Endothelial cell of umbilical vein (primary cell): ENCODE data around the gene SPCS1. TPM values are rescaled to one million over a fixed set of nuclear protein-coding genes. Genes with fewer than 3 reads are reported as not detected.

Experiments
- BruUV-seq: library from RNA; stranded (reverse); fragments of 400-500 nt; replicated peaks from 2 replicates; lab custom pipeline; 2021; lab: Mats Ljungman, UMichigan
- CTCF ChIA-PET: fragments of 300-600, 350-600 bp; sonication (Branson Sonifier 250); formaldehyde crosslinking; loops from one replicate; lab custom pipeline; 2021; ENCODE audit warnings: antibody characterized with exemption, inconsistent platforms; lab: Charles Lee
- POLR2A ChIA-PET: fragments of 300-600, 350-600 bp; sonication (Branson Sonifier 250); formaldehyde crosslinking; loops from one replicate; lab custom pipeline; 2021; ENCODE audit warnings: antibody characterized with exemption, inconsistent platforms; lab: Charles Lee
- DNase-seq: peaks from one replicate; pipeline ENCODE4 v3.0.0-alpha.2; 2011; ENCODE audit warnings: low read depth, low spot score
- FAIRE-seq: peaks from 2 replicates; lab custom pipeline; 2011; peaks lifted over from hg19 to GRCh38; lab: Jason Lieb, UNC
- H2AFZ ChIP-seq: 2 replicates; pipeline ENCODE4 v1.6.0; 2012; ENCODE audit warnings: low read depth, low read length, control low read depth, inconsistent platforms
- H3K27ac ChIP-seq: 2 replicates; pipeline ENCODE4 v1.5.1; 2011; ENCODE audit warnings: low read depth, mild to moderate bottlenecking, control low read depth, low read length, moderate library complexity; ENCODE audit not compliant: insufficient read depth
- H3K27me3 ChIP-seq, 2 experiments: 2 replicates each; pipeline versions ENCODE4 v1.6.0 to v1.6.1; 2011; ENCODE audit warnings: low read length in 2 of 2, mixed read lengths in 1 of 2; ENCODE audit not compliant: control insufficient read depth in 2 of 2, insufficient read depth in 2 of 2
- H3K36me3 ChIP-seq, 2 experiments: 2 replicates in 1 of 2; 3 replicates in 1 of 2; pipeline ENCODE4 v1.5.1; 2011; ENCODE audit warnings: low read length in 2 of 2, mild to moderate bottlenecking in 1 of 2, moderate library complexity in 1 of 2; ENCODE audit not compliant: control insufficient read depth in 2 of 2, insufficient read depth in 2 of 2; ENCODE audit errors: extremely low read depth in 1 of 2
- H3K4me1 ChIP-seq: 3 replicates; pipeline ENCODE4 v1.5.1; 2011; ENCODE audit warnings: mild to moderate bottlenecking, low read length; ENCODE audit not compliant: control insufficient read depth, insufficient read depth; ENCODE audit errors: extremely low read depth
- H3K4me2 ChIP-seq: 2 replicates; pipeline ENCODE4 v1.6.1; 2011; ENCODE audit warnings: low read length, control low read depth, mixed read lengths; ENCODE audit not compliant: insufficient read depth
- H3K4me3 ChIP-seq, 3 experiments: fragments of 200-600 bp in 1 of 3; sonication (generic), shearing (Covaris generic) in 1 of 3; replicated peaks in 1 of 3; 2 replicates each; pipeline ENCODE4 v1.5.1; 2011 to 2016; ENCODE audit warnings: control low read depth in 3 of 3, low read length in 3 of 3, mild to moderate bottlenecking in 2 of 3, inconsistent platforms in 1 of 3, low read depth in 1 of 3, moderate library complexity in 1 of 3; ENCODE audit not compliant: insufficient read depth in 1 of 3
- H3K79me2 ChIP-seq: 2 replicates; pipeline ENCODE4 v1.6.0; 2012; ENCODE audit warnings: low read length, inconsistent platforms; ENCODE audit not compliant: control insufficient read depth, insufficient read depth
- H3K9ac ChIP-seq: replicated peaks from 2 replicates; pipeline ENCODE3; 2011; ENCODE audit warnings: low read length, control low read depth; ENCODE audit not compliant: insufficient read depth; ENCODE audit errors: extremely low read depth
- H3K9me1 ChIP-seq: replicated peaks from 3 replicates; pipeline ENCODE4 v1.6.0; 2011; ENCODE audit warnings: mild to moderate bottlenecking, low read length; ENCODE audit not compliant: control insufficient read depth, insufficient read depth; ENCODE audit errors: extremely low read depth
- H3K9me3 ChIP-seq: replicated peaks from 2 replicates; pipeline ENCODE4 v1.5.1; 2012; ENCODE audit warnings: low read length, inconsistent platforms; ENCODE audit not compliant: control insufficient read depth, insufficient read depth
- H4K20me1 ChIP-seq: replicated peaks from 2 replicates; pipeline ENCODE3; 2011; ENCODE audit warnings: mild to moderate bottlenecking, low read length; ENCODE audit not compliant: control insufficient read depth, insufficient read depth; ENCODE audit errors: extremely low read depth
- CTCF ChIP-seq, 2 donors: IDR thresholded peaks; 1 replicate in 1 of 2; 2 replicates in 1 of 2; pipeline ENCODE4 v1.5.1; 2011; ENCODE audit warnings: low read length in 2 of 2, mild to moderate bottlenecking in 2 of 2, moderate library complexity in 2 of 2, control low read depth in 1 of 2, inconsistent platforms in 1 of 2, low read depth in 1 of 2; ENCODE audit not compliant: insufficient read depth in 1 of 2; ENCODE audit errors: extremely low read depth in 1 of 2
- EZH2 ChIP-seq: IDR thresholded peaks from 2 replicates; pipeline ENCODE4 v1.6.1; 2012; ENCODE audit warnings: borderline replicate concordance, low read depth, mild to moderate bottlenecking, moderate library complexity, low read length, inconsistent platforms; ENCODE audit not compliant: severe bottlenecking
- FOS ChIP-seq: IDR thresholded peaks from 2 replicates; pipeline ENCODE4 v1.6.1; 2011; ENCODE audit warnings: mild to moderate bottlenecking, low read length, moderate library complexity, borderline replicate concordance; ENCODE audit not compliant: insufficient read depth
- GATA2 ChIP-seq: IDR thresholded peaks from 2 replicates; pipeline ENCODE4 v1.7.0; 2011; ENCODE audit warnings: low read depth, mild to moderate bottlenecking, moderate library complexity, mixed read lengths, low read length; ENCODE audit not compliant: insufficient read length, insufficient read depth
- JUN ChIP-seq: IDR thresholded peaks from 2 replicates; pipeline ENCODE4 v1.6.1; 2011; ENCODE audit warnings: borderline replicate concordance, low read depth; ENCODE audit not compliant: insufficient read length, insufficient read depth
- MAX ChIP-seq: IDR thresholded peaks from 2 replicates; pipeline ENCODE4 v1.6.1; 2011; ENCODE audit not compliant: insufficient read depth, insufficient read length
- MYC ChIP-seq: IDR thresholded peaks from one replicate; pipeline ENCODE4 v1.6.1; 2011; ENCODE audit warnings: mild to moderate bottlenecking, low read depth, low read length
- POLR2A ChIP-seq: IDR thresholded peaks from 2 replicates; pipeline ENCODE4 v1.6.1; 2012; ENCODE audit warnings: low read depth, mild to moderate bottlenecking, control low read depth, low read length
- POLR2AphosphoS5 ChIP-seq: IDR thresholded peaks from 2 replicates; pipeline ENCODE4 v1.6.1; 2012; ENCODE audit warnings: low read depth, mild to moderate bottlenecking, control low read depth, low read length, moderate library complexity; ENCODE audit not compliant: insufficient read depth
- dilution Hi-C: fragments of 300-500 bp; cut with MboI; formaldehyde crosslinking; loops from one replicate; pipeline ENCODE4 v1.15.0; 2019; ENCODE audit warnings: low sequenced_read_pairs; ENCODE audit not compliant: extremely low pct_ligation_motif_present
- intact Hi-C: fragments of 100-400 bp; cut with micrococcal nuclease; formaldehyde crosslinking; loops from one replicate; pipeline ENCODE4 v1.10.0; 2022
- polyA plus RNA-seq, 4 experiments: library from polyadenylated mRNA; depleted of rRNA in 3 of 4; stranded (reverse) in 3 of 4; unstranded in 1 of 4; fragments of >200 nt; gene quantifications; 2 replicates each; pipeline versions ENCODE4 v1.2.1 to v1.2.3, GENCODE V29; 2011 to 2012; ENCODE audit warnings: missing spikeins in 1 of 4
- total RNA-seq: library from RNA; stranded (reverse); gene quantifications from 2 replicates; pipeline ENCODE4 v1.2.3, GENCODE V29; 2021

The SPCS1 gene
- total and polyA plus RNA-seq, 2 donors (not counting 3 experiments of a cell fraction or from before 2014, with no cell fraction given) = 100 to 240 TPM

DNA sequence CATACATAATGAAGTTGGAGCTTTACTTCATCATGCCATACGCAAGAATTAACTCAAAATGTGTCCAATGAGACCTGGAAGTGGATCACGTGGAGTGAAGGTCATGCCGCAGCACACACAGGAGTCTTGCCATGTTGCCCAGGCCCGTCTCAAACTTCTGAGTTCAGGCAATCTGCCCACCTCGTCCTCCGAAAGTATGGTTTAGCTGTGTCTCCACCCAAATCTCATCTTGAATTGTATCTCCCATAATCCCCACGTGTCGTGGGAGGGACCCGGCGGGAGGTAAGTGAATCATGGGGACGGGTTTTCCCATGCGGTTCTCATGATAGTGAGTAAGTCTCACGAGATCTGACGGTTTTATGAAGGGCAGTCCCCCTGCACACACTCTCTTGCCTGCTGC lies 25.7 kb downstream of the SPCS1 start:
- Histone ChIP-seq H3K27ac (no peak overlapping the region), H2AFZ (no peak overlapping the region), H3K27me3 (no peaks in the 10 kb centered on the region), H3K9me3 (no peaks in the 10 kb centered on the region), H3K9ac (no peak overlapping the region), H3K4me3 (no peak overlapping the region), H3K36me3 (peaks cover 9 to 10% of the 10 kb centered on the region in 2 experiments), H3K9me1 (no peaks in the 10 kb centered on the region), H3K79me2 (no peaks in the 10 kb centered on the region), H3K4me2 (no peak overlapping the region), H4K20me1 (no peaks in the 10 kb centered on the region), H3K4me1 (no peaks in the 10 kb centered on the region)
- POLR2A ChIA-PET = no interaction called here
- intact Hi-C loops = no loop called here
- TF ChIP-seq POLR2AphosphoS5 (no peak), FOS (no peak), CTCF (IDR thresholded peaks at IDR 0.05; ENCODE audit: extremely low read depth in 1 of 2, insufficient read depth in 1 of 2, low read depth in 1 of 2, low read length in 2 of 2) (no peak), MAX (no peak), JUN (no peak), MYC (no peak), POLR2A (no peak), GATA2 (no peak), EZH2 (no peak)
- no TSS peak for BruUV-seq
- dilution Hi-C loops = no loop called here
- FAIRE-seq (no peak), DNase-seq (no peak)
- CTCF ChIA-PET = interaction anchor here (1.8 kb wide), 1 partner anchor 10 kb away, joined by 5 read pairs; no protein-coding TSS in a partner anchor
